Cerebellar nuclear complex (tissue), 1 donor: ENCODE data around the gene TP53BP2.

Source experiments
- DNase-seq, 2 experiments: peaks; one replicate each; lab custom pipeline; 2025; lab: John Stamatoyannopoulos, UW

The TP53BP2 gene

DNA sequence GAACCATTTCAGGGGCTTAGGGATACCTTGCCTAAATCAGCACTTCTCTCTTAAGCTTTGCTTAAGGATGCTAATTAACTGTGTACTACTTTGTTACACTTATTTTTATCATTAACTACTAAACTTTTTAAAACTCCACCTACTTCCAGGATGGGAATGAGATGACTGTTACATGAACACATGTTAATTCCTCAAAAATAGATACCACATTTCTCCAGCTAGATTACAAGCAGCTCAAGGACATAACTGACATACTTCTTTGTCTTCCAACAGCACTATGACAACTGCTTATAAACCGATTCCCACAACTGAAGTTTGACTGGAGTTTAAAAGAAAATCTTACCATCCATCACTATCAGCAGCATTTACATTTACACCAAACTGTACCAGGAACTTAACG is 53.7 kb downstream of the TP53BP2 start:
- DNase-seq = no peak

- no peak for DNase-seq
Observed at GRCh38 chr1:223788746-223789415, 56.9 kb downstream of the TP53BP2 start.

DNA sequence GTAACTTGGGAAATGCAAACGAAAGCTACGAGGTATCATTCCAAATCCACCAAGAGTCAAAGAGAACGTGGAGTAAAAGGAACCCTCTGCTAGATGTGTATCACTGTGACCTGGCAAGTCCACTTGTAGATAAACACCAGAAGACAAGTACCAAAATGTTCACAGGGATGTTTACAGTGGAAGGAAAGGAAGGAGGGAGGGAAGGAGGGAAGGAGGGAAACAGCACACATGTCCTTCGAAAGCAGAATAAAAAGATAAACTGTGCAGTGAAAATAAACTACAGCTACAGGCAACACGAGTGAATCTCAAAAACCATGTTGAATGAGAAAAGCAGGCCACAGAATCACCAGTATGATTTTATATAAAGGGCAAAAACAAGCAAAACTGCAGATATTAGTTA is 59.9 kb downstream of the TP53BP2 start:
- DNase-seq = no peak

GRCh38 chr1:223784541-223784940 is 61.2 kb downstream of the TP53BP2 start:
- no peak for DNase-seq

- DNase-seq = no peak
Observed at GRCh38 chr1:223783676-223784075, 62.1 kb downstream of the TP53BP2 start.

- no peak for DNase-seq
Observed at GRCh38 chr1:223780949-223781348, 64.8 kb downstream of the TP53BP2 start.

DNA sequence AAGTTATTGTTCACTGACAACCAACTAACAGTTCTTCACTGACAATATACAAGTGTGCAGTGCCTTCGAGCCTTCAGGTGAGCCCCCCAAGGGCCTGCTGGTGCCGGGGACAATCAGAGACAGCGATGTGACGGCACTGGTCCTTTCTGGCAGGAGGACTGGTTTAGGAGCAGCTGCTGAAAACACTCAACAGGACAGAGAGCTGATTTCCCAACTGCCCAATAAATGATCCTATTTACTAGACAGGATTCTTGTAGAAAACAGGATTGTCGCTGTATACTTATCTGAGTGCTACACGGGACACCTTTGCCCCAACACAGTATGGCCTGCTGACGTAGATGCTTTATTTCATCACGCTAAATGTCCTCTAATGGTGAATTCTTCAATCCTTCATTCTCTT is 65.4 kb downstream of the TP53BP2 start:
- DNase-seq = no peak

GRCh38 chr1:223776826-223777454 is 68.8 kb downstream of the TP53BP2 start:
- no peak for DNase-seq

DNA sequence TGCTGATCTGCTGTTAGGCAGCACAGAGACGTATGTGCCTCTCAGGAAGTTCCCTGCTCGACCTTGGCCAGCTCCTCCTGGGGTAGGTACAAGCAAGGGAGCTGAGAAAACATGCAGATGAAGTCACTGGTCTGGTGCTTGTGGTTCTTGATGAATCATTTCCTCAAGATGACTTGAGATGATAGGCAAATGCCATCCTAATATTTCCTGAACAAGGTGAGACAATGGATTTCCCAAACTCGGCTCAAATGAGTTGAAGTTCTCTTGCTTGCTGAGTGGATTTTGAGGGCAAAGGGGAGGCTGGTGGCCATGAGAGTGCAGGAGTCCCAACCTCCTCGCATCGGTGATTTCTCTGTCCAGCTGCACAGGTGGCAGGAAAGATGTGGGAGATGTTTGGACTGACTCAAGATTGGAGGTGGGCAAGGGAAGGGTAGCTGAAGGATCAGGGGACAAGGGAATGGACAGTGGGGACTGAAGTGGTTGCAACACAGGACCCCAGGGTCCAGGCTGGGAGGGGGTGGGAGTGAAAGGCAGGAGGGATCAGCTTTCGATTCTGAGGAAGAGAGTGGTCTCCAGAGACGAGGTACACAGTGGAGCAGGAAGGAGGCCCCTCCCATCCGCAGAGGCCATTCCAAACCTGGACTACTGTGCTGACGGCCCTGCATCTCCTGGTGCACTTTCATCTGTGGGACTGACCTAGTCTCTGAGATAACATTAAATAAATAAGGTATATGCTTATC is 69.5 kb downstream of the TP53BP2 start:
- DNase-seq = no peak

- DNase-seq = no peak
Observed at GRCh38 chr1:223775711-223776074, 70.1 kb downstream of the TP53BP2 start.

DNA sequence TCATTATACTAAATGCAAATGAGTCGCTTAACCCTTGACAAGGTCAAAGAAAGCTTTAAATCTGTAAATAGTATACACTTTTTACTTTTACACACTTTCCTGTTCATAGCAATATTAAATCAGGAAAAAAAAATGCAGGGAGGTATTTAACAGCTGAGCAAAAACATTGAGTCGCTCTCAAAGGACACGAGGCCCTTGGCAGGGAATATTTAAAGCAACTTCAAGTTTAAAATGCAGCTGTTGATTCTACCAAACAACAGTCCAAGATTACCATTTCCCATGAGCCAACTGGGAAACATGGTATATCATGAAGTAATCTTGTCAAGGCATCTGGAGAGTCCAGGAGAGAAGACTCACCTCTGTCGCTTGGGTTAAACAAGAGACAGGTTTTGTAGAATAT is 70.7 kb downstream of the TP53BP2 start:
- DNase-seq = no peak

- no peak for DNase-seq
Observed at GRCh38 chr1:223774134-223774814, 71.5 kb downstream of the TP53BP2 start.

DNA sequence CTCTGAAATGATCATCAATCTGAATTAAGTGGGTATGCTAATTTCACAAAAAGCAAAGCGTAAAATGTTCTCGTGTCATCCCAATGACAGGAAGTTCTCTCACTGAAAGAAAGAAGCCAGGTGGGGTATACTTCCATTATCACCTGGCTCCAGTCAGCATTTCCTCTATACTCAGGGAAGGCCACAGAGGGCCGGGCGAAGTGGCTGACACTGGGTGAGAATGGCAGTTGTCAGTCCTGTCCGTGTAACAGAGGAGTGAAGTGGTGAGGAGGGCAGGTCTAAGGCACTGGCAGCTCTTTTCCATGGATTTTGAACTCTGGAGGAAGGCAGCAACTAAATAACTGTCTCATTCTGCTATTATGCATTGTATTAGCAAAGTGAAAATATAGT is 73.0 kb downstream of the TP53BP2 start:
- DNase-seq = no peak

DNA sequence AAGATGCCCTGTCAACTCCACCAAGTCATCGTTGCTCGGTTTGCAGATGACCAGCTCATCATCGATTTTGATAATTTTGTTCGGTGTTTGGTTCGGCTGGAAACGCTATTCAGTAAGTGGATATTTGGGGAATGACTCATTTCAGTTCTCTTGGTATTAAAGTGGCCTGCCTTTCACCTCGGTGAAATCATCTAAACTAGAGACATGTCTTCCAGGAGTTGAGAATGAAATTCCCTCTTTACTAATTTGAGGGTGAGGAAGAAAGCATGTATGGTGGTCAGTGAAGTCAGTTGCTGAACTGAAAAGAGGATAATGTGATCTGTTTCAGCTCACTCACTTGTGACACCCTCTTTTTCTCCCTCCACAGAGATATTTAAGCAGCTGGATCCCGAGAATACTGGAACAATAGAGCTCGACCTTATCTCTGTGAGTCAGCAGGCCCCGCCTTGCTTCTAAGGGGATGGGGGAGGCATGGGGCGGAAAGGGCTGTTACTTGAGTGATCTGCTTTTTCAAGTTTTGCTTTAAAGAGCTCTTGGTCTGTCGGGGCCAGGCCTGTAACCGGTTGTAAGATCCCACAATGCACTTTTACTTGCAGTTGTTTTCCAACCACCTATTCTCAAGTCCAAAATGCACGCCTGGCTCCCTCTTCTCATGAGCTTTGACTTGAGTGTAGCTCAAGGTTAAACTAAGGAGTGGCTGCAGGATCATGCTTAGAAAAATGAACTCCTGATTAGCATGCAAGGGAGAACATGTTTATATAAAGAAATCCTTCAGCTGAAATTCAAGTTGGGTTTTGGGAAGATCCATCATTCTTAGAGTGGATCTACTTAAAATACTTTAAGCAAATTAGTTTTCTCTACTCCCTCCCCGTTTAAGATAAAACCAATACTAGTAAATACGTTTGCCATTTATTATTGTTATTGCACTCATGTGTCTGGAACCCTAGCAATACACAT is 73.7 kb downstream of the TP53BP2 start:
- DNase-seq = no peak

DNA sequence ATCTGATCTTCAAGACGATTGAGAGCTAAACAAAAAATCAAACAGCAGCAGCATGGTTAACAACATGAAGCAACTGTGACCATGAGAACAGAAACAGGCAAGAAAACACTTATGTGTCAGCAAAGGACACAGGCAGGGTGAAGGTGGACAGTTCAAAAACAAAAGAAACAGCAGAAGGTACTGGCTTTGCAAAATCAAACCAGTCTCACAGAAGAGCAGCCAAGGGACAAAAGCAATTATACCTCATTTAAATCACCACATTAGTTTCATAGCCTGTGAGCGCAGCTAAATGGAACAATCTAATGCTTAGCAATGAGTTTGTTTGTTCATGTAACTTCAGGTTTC is 74.3 kb downstream of the TP53BP2 start:
- no peak for DNase-seq

DNA sequence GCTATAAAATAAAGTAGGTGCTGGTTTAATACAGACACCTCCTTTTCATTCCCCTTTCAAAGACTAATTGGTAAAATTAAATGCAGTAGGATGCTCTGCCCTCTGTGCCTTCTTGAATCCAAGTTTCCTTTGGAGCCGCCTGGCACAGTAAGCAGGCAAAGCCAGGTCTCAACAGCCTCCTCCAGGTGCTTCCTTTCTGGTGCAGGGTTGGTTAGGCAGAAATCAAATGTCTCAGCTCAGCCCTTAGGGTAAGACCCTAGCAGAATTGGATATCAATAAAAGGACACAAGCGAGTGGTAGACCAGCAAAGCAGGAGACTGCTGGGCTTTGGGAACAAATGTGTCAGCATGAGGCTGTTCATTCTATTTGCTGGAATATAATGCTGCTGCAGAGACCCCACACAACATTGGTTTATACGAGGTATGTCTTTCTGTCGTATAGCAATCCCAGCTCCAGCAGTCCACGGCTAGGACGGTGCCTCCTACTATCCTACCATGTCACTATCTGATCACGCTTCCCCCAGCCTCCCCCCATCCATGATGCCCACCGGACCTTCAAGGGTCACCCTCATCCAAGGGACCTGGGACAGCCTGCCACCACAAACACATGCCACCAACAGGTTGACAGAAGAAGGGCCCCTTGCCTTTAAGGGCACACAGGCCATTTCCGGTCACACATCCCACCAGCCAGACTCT is 75.0 kb downstream of the TP53BP2 start:
- no peak for DNase-seq

DNA sequence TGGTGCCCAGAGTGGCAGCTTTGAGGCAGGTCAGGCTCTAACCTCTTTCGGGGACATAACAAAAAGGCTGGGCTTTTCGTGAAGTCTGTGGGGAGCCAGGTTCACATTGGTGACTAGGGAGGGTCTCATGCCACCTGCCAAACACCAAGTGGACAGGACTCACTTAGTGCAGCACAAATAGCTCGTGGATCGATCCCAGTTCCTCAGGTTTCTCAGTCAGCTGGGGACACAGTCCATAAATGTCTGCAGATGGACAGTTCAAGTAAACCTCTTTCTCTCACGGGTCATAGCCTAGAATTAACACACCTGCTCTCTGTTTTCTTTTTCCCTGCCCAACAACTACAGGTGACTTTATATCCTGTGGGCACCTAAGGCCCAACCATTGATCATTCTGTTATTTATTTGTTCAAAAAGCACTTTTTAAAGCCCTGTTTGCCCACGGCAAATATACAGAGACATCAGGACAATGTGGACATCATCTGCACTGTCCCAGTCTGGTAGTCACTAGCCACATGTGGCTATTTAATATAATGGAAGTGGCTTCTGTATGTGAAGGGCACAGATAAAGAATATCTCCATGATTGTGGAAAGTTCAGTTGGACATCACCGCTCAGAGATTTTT is 79.9 kb downstream of the TP53BP2 start:
- DNase-seq = no peak

DNA sequence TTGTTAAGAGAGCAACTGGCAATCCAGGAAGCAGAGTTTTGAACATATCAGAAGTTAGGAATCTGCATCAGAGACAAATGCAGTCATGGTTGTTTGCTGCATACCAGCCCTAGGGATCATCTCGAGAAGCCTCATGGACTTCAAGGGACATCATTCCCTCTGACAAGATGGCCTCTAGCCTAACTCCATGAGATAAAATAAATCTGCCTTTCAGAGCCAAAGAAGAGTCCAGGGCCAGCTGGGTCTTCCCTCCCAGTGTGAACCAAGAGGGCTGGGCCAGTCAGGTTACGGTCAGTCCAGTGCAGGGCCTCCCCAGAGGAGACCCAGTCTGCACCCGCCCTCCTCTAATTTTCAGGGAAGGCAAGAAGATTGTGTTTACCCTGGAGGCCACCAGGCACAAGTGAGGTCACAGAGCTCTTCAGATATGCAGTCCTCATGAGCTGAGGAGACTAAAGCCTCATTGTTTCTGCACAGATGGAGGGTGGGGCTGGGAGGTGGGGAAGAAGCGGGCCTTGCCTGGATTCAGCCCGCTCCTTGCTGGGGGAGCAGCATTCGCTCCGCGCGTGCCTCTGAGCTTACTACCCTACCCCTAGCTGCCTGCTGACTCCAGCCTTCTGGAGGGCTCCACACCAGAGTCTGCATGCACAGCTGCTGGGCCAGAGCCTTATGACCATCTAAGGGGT is 80.6 kb downstream of the TP53BP2 start:
- DNase-seq = no peak

DNA sequence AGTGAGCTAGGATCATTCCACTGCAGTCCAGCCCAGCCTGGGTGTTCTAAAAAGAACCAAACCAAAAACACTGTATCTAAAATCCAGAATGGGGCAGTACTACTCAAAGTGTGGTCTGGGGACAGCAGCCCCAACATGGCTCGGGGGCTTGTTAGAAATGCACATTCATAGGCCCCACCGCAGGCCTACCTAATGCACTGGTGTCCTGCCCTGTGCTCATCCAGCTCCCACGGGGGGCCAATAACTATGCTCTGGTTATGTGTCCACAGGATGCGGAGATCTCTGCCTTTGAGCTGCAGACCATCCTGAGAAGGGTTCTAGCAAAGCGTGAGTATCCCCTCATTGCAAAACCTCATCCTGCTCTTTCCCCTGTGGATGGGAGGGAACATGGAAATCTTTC is 81.9 kb downstream of the TP53BP2 start:
- DNase-seq = no peak

- DNase-seq = no peak
Observed at GRCh38 chr1:223763251-223763650, 82.5 kb downstream of the TP53BP2 start.
